Dermis blood vessel endothelial cell (primary cell): ENCODE data around the gene NAALAD2. TPM values are rescaled to one million over a fixed set of nuclear protein-coding genes. Genes with fewer than 3 reads are reported as not detected.
"Not testable (repeated sequence)": the region's sequence is repeated elsewhere in the genome, so short reads cannot be mapped to it uniquely, and the experiment has no call there.

Experiments
- DNase-seq: peaks from one replicate; pipeline ENCODE4 v3.0.0; 2010
- total RNA-seq: library from RNA; depleted of rRNA; stranded (reverse); fragments of >200 nt; gene quantifications from 2 replicates; pipeline ENCODE4 v1.2.3, GENCODE V29; 2014

NAALAD2 gene
- total RNA-seq: 0.33 and 0.68 TPM in 2 replicates

DNA sequence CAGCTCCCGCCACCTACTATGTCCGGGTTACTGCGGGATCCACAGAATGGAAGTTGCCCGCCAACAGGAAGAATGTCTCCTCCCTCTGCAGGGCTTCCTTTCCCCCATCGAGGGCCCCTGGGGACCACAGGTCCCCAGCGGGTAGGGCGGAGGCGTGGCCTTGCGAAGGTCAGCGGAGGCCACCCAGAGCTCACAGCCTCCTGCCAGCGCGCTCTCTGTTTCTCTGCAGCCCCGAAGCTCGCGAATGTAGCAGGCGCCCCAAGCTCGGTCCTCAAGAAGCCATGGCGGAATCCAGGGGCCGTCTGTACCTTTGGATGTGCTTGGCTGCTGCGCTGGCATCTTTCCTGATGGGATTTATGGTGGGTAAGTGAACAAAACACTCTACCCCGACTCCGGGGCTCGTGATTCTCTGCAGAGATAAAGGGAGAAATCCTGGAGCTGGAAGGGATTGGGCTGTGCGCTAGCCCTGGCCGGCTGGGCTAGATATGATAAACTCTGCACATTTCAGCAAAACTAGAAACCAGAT, at the start of gene NAALAD2:
Gene NAALAD2, plus strand, starts transcription at position 186 of the 526 bp plus-strand sequence. Its CDS starts 96 bp downstream, at position 282.
- DNase-seq: peak; percentile 31

DNA sequence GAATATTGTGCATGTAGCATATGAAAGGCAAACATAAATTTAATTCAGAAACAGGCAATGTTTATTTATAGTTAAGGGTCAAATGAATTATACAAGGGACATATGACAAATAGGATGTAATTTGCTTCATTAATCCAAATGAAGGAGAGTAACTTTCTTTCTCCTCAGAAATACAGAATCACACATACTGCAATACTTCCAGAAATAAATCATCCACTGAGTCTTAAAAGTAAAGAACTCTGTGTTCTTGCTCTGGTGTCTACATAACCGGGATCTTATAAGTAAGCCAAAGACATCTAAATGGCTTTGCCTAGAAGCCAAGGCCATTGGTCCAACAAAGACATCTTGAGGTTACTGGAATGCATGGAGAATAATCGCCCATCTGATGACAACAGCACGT, 48.8 kb upstream of the NAALAD2 start, which contains the start of gene UBTFL1:
Gene UBTFL1, plus strand, starts transcription at position 301 of the 400 bp plus-strand sequence. Its CDS starts 0 bp downstream, at position 301.
- not testable (repeated sequence) for DNase-seq

DNA sequence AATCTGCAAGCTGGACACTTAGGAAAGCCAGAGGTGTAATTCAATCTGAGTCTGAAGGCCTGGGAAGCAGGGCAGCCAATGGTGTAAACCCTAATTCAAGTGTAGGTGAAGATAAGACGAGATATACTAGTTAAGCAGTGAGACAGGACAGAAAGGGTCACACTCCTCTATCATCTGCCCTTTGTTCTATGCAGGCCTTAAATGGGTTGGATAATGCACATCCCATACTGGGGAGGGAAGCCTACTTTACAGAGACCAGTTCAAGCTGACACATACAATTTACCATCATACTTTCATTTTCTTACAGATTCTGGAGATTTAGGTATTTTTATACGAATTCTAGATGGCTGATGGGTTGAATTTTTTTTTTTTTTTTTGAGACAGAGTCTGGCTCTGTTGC, 45.7 kb upstream of the NAALAD2 start:
- not testable (repeated sequence) for DNase-seq

DNA sequence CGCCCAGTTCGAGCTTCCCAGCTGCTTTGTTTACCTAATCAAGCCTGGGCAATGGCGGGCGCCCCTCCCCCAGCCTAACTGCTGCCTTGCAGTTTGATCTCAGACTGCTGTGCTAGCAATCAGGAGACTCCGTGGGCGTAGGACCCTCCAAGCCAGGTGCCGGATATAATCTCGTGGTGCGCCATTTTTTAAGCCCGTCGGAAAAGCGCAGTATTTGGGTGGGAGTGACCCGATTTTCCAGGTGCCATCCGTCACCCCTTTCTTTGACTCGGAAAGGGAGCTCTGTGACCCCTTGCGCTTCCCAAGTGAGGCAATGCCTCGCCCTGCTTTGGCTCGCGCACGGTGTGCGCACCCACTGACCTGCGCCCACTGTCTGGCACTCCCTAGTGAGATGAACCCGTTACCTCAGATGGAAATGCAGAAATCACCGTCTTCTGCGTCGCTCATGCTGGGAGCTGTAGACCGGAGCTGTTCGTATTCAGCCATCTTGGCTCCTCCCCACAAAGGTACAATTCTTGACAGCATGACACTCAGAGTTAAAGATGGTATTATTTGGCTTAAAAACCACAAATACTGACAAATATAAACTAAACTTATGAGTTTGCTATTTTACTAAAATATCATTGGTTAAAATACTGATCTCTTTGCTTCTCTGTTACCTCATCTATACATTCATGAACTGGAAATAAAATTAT, 39.1 kb upstream of the NAALAD2 start:
- DNase-seq: not testable (repeated sequence)

DNA sequence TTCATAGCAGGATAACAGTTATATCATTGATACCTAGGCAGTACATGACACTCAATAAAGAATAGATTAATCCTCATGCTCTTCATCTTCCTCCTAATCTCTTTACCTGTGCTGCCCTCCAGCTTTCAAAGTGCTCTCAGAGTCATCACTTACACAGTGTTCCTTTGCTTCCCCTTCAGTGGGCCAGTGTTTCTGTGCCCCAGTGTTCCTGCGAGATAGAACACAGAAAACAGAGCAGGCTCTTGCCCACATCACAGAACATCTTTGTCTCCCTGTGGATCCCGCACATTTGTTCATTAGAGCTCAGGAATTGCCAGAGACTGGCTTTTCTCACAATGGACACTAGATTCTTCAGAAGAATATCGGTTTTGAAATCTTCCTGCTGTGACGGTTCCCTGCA, 36.2 kb upstream of the NAALAD2 start:
- DNase-seq: not testable (repeated sequence)

DNA sequence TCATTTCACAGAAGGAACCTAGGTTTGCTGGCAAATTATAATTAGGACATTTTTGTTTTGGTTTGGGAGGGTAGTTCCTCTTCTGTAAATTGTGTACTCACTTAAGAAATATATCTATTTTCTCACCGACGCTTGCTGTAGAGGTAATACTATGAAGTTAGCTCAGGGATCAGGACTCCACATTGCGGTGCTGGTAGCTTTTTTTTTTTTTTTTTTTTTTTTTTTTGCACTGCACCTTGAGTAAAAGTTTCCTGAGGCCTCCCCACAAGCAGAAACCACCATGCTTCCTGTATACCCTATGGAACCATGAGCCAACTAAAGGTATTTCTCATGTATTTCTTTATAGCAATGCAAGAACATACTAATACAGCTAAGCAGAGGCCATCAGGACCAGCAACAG, 34.0 kb upstream of the NAALAD2 start:
- DNase-seq: no peak

DNA sequence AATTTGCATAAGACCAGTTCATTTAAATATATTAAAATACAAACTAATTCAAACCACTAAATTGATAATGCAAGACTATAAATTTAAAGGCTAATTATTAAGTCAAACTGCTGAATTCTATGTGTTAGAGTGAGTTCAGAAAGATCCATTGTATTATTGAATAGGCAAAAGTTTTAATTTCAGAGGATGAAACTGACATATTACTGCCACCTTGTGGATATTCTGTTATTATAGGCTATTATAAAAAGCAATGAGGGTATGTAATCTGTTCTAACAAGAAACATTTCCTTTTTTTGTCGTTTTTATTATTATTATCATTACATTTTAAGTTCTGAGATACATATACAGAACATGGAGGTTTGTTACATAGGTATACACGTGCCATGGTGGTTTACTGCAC, 20.9 kb upstream of the NAALAD2 start:
- DNase-seq: peak; percentile 28

DNA sequence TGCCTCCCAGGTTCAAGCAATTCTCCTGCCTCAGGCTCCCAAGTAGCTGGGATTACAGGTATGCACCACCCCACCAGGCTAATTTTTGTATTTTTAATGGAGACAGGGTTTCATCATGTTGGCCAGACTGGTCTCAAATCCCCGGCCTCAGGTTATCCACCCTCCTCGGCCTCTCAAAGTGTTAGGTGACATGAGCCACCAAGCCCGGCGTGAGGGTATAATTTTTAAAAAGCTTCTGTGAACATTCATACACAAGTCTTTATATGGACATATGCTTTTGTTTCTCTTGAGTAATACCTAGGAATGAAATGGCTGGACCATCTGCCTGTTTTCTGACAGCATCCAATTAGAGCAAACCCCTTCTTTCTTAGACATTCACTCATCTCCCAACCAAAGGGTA, 14.3 kb upstream of the NAALAD2 start:
- DNase-seq: no peak

DNA sequence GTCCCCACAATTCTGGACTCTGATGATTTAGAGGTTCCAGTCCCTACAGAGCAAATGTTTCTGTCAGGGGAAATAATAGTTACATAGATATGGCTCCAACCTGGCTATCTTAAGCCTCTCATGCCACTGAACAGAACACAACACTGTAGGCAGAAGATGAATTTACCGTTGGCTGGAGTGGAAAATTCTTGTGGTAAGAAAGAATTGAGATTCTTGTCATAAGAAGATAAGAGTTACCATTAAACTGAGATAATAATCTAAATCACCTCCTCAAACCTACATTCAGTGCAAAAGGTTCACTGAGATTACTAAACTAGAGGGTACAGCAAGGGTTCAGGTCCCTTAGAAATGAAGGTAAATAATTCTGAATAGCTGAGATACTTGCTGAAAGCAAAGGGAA, 10.1 kb upstream of the NAALAD2 start:
- no peak for DNase-seq

DNA sequence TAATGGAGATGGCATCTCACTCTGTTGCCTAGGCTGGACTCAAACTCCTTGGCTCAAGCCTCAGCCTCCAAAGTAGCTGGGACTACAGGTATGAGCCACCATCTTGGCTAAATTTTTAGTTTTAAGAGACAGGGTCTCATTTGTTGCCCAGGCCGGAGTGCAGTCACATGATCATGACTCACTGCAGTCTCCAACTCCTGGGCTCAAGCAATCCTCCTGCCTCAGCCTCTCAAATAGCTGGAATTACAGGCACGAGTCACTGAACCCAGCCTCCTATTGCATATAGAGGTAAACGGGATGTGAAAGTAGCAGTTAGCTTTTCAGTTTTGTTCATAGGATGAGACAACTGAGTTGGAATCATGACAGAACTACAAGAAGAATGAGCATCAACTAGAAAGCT, 9.5 kb upstream of the NAALAD2 start:
- no peak for DNase-seq

DNA sequence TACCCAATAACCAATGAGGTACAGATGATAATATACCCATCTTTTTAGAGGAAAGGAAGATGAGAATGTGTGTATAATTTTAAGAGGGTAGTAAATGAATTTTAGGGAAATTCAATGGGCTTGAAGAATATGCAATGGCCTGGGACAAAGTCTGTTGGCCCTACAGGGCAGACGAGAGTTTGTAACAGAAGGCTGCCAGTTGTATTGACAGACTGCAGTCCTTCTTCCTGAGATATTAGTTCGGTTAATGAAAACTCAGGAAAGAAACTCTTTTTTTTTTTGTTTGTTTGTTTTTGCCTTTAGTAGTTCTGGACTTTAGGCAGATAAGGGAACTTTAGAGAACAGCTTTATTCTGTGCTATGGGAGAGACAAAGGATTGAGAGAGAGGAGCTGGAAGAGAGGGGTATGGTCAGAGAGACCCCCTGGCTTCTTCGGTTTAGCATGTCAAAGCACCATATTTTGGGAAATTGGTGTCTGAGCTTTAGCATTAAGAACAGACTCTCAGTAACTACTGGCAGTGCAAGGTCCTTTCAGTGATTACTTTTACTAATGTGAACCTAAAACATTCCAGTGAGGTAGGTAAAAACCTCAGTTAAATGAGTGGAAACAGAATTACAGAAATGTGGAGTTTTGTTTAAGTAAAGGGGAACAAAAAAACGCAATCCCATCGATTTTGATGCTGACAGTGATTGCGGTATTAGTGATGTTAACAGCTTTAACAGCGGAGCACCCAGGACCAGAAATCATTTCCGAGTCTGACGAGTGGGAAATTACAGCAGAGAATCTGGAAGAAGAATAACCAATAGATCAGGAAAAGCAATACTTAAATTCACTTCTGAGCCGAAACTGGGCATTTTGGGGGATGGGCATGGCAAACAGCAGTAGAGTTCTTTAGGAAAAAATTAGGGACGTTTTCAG, 644 bp upstream of the NAALAD2 start:
- no peak for DNase-seq

DNA sequence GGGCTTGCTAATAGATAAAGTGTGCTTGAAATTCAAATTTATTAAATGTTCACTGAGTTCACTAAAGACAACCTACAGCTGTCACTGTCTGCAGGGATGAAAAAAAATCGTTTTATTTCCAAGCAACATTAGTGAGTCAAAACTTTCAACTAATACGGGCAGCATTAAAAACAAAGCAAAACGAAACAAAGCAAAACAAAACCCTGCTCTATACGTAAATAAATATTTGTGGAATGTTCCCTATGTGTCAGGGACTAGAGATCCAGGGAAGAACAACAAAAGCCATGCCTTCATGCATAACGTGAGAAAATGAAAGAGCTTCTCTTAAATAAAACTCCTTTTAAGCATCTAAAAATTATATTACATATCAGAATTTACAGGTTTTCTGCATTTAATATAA, 553 bp downstream of the NAALAD2 start:
- no peak for DNase-seq

DNA sequence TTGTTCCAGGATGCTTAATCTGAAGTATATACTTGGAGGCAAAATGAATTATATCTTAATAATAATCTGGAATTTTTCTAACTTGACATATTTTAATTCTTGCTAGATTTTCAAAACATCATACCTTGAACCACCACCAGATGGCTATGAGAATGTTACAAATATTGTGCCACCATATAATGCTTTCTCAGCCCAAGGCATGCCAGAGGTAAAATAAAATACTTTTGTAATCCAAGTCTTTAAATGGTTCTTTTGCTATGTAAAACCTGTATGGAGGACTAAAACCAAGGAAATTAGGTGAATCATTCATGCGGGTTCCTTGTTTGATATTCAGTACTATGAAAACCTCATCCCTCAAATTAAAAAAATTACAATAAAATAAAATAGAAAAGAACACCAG, 14.4 kb downstream of the NAALAD2 start:
- peak; percentile 2 for DNase-seq

DNA sequence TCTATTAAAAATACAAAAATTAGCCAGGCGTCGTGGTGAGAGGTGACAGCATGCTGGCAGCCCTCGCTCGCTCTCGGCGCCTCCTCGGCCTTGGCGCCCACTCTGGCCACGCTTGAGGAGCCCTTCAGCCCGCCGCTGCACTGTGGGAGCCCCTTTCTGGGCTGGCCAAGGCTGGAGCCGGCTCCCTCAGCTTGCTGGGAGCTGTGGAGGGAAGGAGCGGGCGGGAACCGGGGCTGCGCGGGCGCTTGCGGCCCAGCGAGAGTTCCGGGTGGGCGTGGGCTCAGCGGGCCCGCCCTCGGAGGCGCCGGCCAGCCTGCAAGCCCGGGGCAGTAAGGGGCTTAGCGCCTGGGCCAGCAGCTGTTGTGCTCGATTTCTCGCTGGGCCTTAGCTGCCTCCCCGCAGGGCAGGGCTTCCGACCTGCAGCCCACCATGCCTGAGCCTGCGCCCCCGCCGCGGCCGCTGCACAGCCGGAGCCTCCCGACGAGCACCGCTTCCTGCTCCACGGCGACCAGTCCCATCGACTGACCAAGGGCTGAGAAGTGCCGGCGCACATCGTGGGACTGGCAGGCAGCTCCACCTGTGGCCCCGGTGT, 32.6 kb downstream of the NAALAD2 start:
- not testable (repeated sequence) for DNase-seq

DNA sequence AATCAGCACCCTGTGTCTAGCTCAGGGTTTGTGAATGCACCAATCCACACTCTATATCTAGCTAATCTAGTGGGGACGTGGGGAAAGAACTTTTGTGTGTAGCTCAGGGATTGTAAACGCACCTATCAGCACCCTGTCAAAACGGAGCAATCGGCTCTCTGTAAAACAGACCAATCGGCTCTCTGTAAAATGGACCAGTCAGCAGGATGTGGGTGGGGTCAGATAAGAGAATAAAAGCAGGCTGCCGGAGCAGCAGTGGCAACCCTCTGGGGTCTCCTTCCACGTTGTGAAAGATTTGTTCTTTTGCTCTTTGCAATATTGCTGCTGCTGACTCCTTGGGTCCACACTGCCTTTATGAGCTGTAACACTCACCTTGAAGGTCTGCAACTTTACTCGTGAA, 33.2 kb downstream of the NAALAD2 start:
- DNase-seq: not testable (repeated sequence)

DNA sequence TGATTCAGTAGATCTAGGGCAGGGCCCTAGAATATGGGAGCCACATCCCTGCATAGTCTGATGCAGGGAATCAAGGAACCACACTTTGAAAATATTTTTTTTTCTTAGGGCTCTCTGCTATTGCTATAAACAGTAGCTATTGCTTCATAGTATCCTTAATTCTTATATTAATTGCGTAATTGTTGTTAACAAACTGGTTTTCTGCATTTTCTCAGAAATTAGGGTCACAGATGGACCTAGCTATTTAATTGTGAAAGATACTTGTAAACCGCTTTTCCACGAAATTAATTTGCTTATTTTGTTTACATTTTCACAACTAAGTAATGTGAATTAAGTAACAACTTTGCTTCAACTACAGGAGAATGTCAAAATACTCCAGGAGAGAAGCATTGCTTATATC, 34.1 kb downstream of the NAALAD2 start:
- DNase-seq: no peak

DNA sequence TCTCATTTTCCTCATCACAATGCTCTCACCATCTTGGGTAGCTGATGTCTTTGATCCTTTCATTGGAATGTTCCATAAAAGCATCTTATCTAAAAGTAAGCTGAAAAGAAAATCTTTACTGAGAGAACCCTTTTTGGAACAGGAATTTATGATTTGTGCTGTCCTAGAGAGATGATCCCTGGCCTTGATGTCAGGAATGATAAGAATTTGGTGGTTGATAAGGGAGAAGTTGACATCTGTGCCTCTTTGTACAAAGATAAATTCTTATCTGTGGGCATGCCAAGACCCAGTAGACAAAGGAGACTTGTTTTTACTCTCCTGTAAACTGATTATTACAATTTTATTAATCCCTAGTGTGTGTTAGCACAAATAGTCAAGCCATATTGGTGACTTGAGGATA, 36.9 kb downstream of the NAALAD2 start:
- no peak for DNase-seq

DNA sequence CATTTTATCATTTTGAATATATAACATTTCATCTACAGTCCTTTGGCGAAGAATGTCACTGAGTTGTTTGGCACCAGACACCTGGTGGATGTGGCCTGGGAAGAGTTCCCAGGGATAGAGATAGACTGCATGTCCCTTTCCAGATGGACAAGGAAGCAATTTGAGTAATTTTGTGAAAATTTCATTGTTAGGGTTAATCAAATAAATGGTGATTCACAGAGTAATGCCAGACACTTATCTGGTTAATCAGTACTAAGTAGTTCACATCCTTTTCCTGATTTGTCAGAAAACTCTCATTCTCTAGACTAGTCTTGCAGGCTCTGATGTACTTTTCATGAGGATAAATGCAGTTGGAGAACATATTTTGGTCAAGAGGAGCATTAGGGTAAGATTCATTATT, 41.6 kb downstream of the NAALAD2 start:
- DNase-seq: no peak

DNA sequence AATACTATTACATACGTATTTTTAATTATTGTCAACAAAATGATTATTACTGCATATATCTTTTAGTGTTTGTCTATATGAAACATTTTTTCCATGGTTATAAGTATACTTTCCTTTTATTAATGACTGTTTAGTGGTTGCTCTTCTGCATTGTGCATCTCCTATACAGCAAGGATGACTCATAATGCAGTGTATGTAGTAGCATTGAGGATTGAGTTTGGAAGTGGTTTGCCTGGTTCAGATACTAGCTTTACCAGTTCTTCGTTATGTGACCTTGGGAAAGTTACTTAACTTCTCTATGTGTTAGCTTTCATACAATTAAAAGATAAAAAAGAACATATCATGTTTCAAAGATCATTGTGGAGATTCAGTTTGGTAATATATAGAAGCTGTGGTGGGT, 44.3 kb downstream of the NAALAD2 start:
- DNase-seq: no peak

DNA sequence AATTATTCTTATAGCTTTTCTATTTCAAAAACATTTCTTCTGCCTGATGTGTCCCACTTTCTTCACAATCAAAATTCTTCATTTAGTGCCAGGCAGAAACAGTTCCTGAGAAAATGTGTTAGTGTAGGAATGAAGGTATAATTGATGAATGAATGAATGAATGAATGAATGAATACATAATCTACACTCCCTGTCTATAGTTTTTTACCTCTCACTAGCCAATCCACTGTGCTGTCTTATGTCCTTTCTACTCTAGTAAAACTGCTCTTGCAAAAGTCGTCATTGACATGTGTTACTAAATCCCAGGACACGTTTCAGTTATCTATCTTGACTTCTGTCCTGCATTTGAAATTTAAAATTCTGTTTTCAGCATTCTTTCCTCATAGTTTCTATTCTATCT, 45.5 kb downstream of the NAALAD2 start:
- DNase-seq: no peak

DNA sequence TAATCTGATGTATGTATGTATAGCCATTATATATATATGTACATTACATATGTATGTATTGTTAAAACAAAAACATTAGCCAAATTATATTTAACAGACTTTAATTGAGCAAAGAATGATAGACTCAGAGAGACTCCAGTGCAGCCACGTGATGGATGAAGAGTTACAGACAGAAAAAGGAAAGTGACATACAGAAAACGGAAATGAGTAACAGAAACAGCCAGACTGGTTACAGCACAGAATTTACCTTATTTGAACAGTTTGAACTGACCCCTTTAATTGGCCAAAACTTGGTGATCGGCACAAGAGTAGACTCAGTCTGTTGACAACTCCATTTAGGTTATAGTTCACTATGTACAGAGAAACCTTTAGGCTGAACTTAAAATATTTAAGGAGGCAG, 53.4 kb downstream of the NAALAD2 start:
- DNase-seq: no peak

DNA sequence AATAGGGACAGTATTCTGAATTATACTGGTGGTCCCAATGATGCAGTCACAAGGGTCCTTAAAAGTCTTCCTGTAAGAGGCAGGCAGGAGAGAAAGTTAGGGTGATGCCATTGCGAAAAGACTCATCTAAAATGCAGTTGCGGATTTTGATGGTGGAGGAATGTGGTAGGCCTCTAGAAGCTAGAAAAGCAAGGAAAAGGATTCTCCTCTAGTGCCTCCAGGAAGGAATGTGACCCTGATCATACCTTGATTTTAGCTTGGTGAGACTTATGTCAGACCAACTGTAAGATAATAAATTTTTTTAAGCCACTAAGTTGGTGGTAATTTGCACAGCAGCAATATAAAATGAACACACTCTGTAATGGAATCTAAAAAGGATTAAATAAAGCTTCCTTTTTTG, 54.5 kb downstream of the NAALAD2 start:
- no peak for DNase-seq
